WTC11 (cell line): ENCODE results near the gene RANBP17.

Experiments
- ETV6 ChIP-seq: sonication (generic); formaldehyde crosslinking; IDR thresholded peaks from 2 replicates; pipeline ENCODE4 v1.8.1; 2022; ENCODE audit warnings: mild to moderate bottlenecking, missing genetic modification reagents
- IRF2 ChIP-seq: sonication (generic); formaldehyde crosslinking; IDR thresholded peaks from 2 replicates; pipeline ENCODE4 v1.8.0; 2022; ENCODE audit warnings: low read depth, missing genetic modification reagents, borderline replicate concordance
- JUN ChIP-seq: sonication (generic); formaldehyde crosslinking; IDR thresholded peaks from 2 replicates; pipeline ENCODE4 v1.8.0; 2023; ENCODE audit warnings: mild to moderate bottlenecking, missing genetic modification reagents
- MYBL2 ChIP-seq: sonication (generic); formaldehyde crosslinking; IDR thresholded peaks from 2 replicates; pipeline ENCODE4 v1.8.1; 2023; ENCODE audit warnings: mild to moderate bottlenecking, moderate library complexity, missing genetic modification reagents
- NR2C2 ChIP-seq: sonication (generic); formaldehyde crosslinking; IDR thresholded peaks from 2 replicates; pipeline ENCODE4 v1.8.0; 2022; ENCODE audit warnings: mild to moderate bottlenecking, missing genetic modification reagents
- TP53 ChIP-seq: sonication (generic); formaldehyde crosslinking; IDR thresholded peaks from 2 replicates; pipeline ENCODE4 v1.8.1; 2023; ENCODE audit warnings: mild to moderate bottlenecking, missing genetic modification reagents
- TF ChIP-seq, protein P1 (sequence below): fragments of 200-600 bp; IDR thresholded peaks from 2 replicates; pipeline ENCODE4 v1.8.0; 2022; ENCODE audit warnings: antibody characterized with exemption
- TF ChIP-seq, protein P2 (sequence below): sonication (generic); formaldehyde crosslinking; IDR thresholded peaks from 2 replicates; pipeline ENCODE4 v1.8.0; 2023; ENCODE audit warnings: missing genetic modification reagents
- TF ChIP-seq, protein P3 (sequence below): sonication (generic); formaldehyde crosslinking; IDR thresholded peaks from 2 replicates; pipeline ENCODE4 v1.8.0; 2022; ENCODE audit warnings: mild to moderate bottlenecking, missing genetic modification reagents
- TF ChIP-seq, protein P4 (sequence below): sonication (generic); formaldehyde crosslinking; IDR thresholded peaks from 2 replicates; pipeline ENCODE4 v1.8.1; 2023; ENCODE audit warnings: mild to moderate bottlenecking, moderate library complexity, missing genetic modification reagents
- TF ChIP-seq, protein P5 (sequence below): sonication (generic); formaldehyde crosslinking; IDR thresholded peaks from 2 replicates; pipeline ENCODE4 v1.8.1; 2022; ENCODE audit warnings: missing genetic modification reagents, borderline replicate concordance
- TF ChIP-seq, protein P6 (sequence below): sonication (generic); formaldehyde crosslinking; IDR thresholded peaks from 2 replicates; pipeline ENCODE4 v1.8.0; 2022; ENCODE audit warnings: mild to moderate bottlenecking, missing genetic modification reagents
- TF ChIP-seq, protein P7 (sequence below): sonication (generic); formaldehyde crosslinking; IDR thresholded peaks from 2 replicates; pipeline ENCODE4 v1.8.1; 2023; ENCODE audit warnings: mild to moderate bottlenecking, missing genetic modification reagents, moderate library complexity

DNA sequence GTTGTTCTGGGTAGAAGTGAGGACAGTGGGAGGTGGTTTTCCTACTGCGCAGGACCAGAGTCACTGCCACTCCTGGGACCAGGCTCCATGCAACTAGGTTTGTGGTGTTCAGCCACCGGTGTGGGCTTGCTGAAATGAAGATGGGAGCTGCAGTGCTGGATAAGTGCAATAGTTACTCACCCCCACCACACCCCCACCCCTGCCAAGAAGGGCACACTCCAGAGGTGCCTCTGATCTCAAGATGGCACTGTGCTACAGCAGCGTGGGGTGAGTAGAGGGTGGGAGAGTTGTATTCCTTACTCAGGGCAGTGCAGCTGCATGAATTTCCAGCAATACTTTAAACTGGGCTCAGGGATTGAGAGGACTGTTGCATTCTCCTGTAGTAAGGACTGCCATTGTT is 259.8 kb downstream of the RANBP17 start:
- TF ChIP-seq ETV6 (CRISPR knock-in tag), result no peak
- TF ChIP-seq, protein P1, sequence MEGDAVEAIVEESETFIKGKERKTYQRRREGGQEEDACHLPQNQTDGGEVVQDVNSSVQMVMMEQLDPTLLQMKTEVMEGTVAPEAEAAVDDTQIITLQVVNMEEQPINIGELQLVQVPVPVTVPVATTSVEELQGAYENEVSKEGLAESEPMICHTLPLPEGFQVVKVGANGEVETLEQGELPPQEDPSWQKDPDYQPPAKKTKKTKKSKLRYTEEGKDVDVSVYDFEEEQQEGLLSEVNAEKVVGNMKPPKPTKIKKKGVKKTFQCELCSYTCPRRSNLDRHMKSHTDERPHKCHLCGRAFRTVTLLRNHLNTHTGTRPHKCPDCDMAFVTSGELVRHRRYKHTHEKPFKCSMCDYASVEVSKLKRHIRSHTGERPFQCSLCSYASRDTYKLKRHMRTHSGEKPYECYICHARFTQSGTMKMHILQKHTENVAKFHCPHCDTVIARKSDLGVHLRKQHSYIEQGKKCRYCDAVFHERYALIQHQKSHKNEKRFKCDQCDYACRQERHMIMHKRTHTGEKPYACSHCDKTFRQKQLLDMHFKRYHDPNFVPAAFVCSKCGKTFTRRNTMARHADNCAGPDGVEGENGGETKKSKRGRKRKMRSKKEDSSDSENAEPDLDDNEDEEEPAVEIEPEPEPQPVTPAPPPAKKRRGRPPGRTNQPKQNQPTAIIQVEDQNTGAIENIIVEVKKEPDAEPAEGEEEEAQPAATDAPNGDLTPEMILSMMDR, result no peak
- TF ChIP-seq, protein P2, sequence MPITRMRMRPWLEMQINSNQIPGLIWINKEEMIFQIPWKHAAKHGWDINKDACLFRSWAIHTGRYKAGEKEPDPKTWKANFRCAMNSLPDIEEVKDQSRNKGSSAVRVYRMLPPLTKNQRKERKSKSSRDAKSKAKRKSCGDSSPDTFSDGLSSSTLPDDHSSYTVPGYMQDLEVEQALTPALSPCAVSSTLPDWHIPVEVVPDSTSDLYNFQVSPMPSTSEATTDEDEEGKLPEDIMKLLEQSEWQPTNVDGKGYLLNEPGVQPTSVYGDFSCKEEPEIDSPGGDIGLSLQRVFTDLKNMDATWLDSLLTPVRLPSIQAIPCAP (CRISPR knock-in tag), result no peak
- TF ChIP-seq JUN (CRISPR knock-in tag), result no peak
- TF ChIP-seq, protein P3, sequence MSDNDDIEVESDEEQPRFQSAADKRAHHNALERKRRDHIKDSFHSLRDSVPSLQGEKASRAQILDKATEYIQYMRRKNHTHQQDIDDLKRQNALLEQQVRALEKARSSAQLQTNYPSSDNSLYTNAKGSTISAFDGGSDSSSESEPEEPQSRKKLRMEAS (CRISPR knock-in tag), result no peak
- TF ChIP-seq, protein P4, sequence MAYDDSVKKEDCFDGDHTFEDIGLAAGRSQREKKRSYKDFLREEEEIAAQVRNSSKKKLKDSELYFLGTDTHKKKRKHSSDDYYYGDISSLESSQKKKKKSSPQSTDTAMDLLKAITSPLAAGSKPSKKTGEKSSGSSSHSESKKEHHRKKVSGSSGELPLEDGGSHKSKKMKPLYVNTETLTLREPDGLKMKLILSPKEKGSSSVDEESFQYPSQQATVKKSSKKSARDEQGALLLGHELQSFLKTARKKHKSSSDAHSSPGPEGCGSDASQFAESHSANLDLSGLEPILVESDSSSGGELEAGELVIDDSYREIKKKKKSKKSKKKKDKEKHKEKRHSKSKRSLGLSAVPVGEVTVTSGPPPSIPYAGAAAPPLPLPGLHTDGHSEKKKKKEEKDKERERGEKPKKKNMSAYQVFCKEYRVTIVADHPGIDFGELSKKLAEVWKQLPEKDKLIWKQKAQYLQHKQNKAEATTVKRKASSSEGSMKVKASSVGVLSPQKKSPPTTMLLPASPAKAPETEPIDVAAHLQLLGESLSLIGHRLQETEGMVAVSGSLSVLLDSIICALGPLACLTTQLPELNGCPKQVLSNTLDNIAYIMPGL (CRISPR knock-in tag), result no peak
- TF ChIP-seq TP53 (CRISPR knock-in tag), result no peak
- TF ChIP-seq, protein P5, sequence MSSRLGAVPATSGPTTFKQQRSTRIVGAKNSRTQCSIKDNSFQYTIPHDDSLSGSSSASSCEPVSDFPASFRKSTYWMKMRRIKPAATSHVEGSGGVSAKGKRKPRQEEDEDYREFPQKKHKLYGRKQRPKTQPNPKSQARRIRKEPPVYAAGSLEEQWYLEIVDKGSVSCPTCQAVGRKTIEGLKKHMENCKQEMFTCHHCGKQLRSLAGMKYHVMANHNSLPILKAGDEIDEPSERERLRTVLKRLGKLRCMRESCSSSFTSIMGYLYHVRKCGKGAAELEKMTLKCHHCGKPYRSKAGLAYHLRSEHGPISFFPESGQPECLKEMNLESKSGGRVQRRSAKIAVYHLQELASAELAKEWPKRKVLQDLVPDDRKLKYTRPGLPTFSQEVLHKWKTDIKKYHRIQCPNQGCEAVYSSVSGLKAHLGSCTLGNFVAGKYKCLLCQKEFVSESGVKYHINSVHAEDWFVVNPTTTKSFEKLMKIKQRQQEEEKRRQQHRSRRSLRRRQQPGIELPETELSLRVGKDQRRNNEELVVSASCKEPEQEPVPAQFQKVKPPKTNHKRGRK (CRISPR knock-in tag), result no peak
- TF ChIP-seq, protein P6, sequence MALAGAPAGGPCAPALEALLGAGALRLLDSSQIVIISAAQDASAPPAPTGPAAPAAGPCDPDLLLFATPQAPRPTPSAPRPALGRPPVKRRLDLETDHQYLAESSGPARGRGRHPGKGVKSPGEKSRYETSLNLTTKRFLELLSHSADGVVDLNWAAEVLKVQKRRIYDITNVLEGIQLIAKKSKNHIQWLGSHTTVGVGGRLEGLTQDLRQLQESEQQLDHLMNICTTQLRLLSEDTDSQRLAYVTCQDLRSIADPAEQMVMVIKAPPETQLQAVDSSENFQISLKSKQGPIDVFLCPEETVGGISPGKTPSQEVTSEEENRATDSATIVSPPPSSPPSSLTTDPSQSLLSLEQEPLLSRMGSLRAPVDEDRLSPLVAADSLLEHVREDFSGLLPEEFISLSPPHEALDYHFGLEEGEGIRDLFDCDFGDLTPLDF (CRISPR knock-in tag), result no peak
- no peak for TF ChIP-seq NR2C2 (CRISPR knock-in tag)
- no peak for TF ChIP-seq MYBL2
- TF ChIP-seq IRF2 (CRISPR knock-in tag), result no peak
- TF ChIP-seq, protein P7, sequence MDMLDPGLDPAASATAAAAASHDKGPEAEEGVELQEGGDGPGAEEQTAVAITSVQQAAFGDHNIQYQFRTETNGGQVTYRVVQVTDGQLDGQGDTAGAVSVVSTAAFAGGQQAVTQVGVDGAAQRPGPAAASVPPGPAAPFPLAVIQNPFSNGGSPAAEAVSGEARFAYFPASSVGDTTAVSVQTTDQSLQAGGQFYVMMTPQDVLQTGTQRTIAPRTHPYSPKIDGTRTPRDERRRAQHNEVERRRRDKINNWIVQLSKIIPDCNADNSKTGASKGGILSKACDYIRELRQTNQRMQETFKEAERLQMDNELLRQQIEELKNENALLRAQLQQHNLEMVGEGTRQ (CRISPR knock-in tag), result no peak
